Astrocyte (in vitro differentiated cells and primary cell): ENCODE data around the gene MKRN2. TPM values are rescaled to one million over a fixed set of nuclear protein-coding genes. Genes with fewer than 3 reads are reported as not detected.

Experiments used
- DNase-seq: peaks from one replicate; pipeline ENCODE4 v3.0.0-alpha.2; 2010; ENCODE audit warnings: low read depth
- FAIRE-seq: peaks from 2 replicates; lab custom pipeline; 2011; peaks lifted over from hg19 to GRCh38; lab: Jason Lieb, UNC
- H2AFZ ChIP-seq: 2 replicates; pipeline ENCODE4 v1.6.0; 2012; ENCODE audit warnings: low read depth, low read length, inconsistent platforms
- H3K27ac ChIP-seq: 2 replicates; pipeline ENCODE4 v1.5.1; 2011; ENCODE audit warnings: low read depth, low read length, inconsistent platforms
- H3K27me3 ChIP-seq: 2 replicates; pipeline ENCODE4 v1.6.0; 2011; ENCODE audit warnings: low read length, inconsistent platforms; ENCODE audit not compliant: insufficient read depth
- H3K36me3 ChIP-seq: 2 replicates; pipeline ENCODE4 v1.5.1; 2011; ENCODE audit warnings: low read length, inconsistent platforms; ENCODE audit not compliant: insufficient read depth
- H3K4me1 ChIP-seq: 2 replicates; pipeline ENCODE4 v1.5.1; 2011; ENCODE audit warnings: low read length, inconsistent platforms; ENCODE audit not compliant: insufficient read depth
- H3K4me2 ChIP-seq: 2 replicates; pipeline ENCODE4 v1.6.0; 2012; ENCODE audit warnings: low read length, inconsistent platforms
- H3K4me3 ChIP-seq: 2 replicates; pipeline ENCODE4 v1.5.1; 2011; ENCODE audit warnings: low read depth, mild to moderate bottlenecking, low read length, inconsistent platforms; ENCODE audit not compliant: insufficient read depth
- H3K79me2 ChIP-seq: 2 replicates; pipeline ENCODE4 v1.6.0; 2012; ENCODE audit warnings: mild to moderate bottlenecking, low read length, inconsistent platforms; ENCODE audit not compliant: insufficient read depth
- H3K9ac ChIP-seq: 2 replicates; pipeline ENCODE4 v1.6.0; 2012; ENCODE audit warnings: mild to moderate bottlenecking, low read length, inconsistent platforms
- H3K9me3 ChIP-seq: 2 replicates; pipeline ENCODE4 v1.5.1; 2012; ENCODE audit warnings: low read depth, mild to moderate bottlenecking, low read length, inconsistent platforms; ENCODE audit not compliant: insufficient read depth
- H4K20me1 ChIP-seq: 2 replicates; pipeline ENCODE4 v1.6.0; 2012; ENCODE audit warnings: low read length, inconsistent platforms; ENCODE audit not compliant: insufficient read depth
- H3K27ac Mint-ChIP-seq: one replicate; pipeline ENCODE4 v1.8.0; 2021; ENCODE audit warnings: mild to moderate bottlenecking, mixed read lengths; ENCODE audit not compliant: unreplicated experiment
- H3K27me3 Mint-ChIP-seq: one replicate; pipeline ENCODE4 v1.8.0; 2021; ENCODE audit warnings: low read depth, mixed read lengths; ENCODE audit not compliant: unreplicated experiment
- H3K36me3 Mint-ChIP-seq: one replicate; pipeline ENCODE4 v1.8.0; 2021; ENCODE audit warnings: low read depth, mixed read lengths; ENCODE audit not compliant: unreplicated experiment
- H3K4me1 Mint-ChIP-seq: one replicate; pipeline ENCODE4 v1.8.0; 2021; ENCODE audit warnings: low read depth, mixed read lengths; ENCODE audit not compliant: unreplicated experiment
- H3K4me3 Mint-ChIP-seq: one replicate; pipeline ENCODE4 v1.8.0; 2021; ENCODE audit warnings: mild to moderate bottlenecking, moderate library complexity, mixed read lengths; ENCODE audit not compliant: unreplicated experiment
- H3K9me3 Mint-ChIP-seq: one replicate; pipeline ENCODE4 v1.8.0; 2021; ENCODE audit warnings: mild to moderate bottlenecking, mixed read lengths; ENCODE audit not compliant: unreplicated experiment
- EZH2 ChIP-seq: IDR thresholded peaks from 2 replicates; pipeline ENCODE4 v1.6.1; 2012; ENCODE audit warnings: mild to moderate bottlenecking, low read length, inconsistent platforms; ENCODE audit not compliant: insufficient read depth
- total RNA-seq: library from RNA; stranded (reverse); gene quantifications from 2 replicates; pipeline ENCODE4 v1.2.1, GENCODE V29; 2021
- TF ChIP-seq, protein P1 (sequence below): IDR thresholded peaks from 2 replicates; pipeline ENCODE4 v1.5.1; 2011; ENCODE audit warnings: low read depth, mild to moderate bottlenecking, inconsistent platforms, low read length, moderate library complexity; ENCODE audit not compliant: insufficient read depth

MKRN2 gene
- total RNA-seq, 1 donor from 2014 or later = 36.7 TPM

GRCh38 chr3:12583280-12583679, 26.4 kb downstream of the MKRN2 start:
- H4K20me1 ChIP-seq = peaks cover 78% of the 10 kb centered on the region
- H3K36me3 ChIP-seq = peaks cover 68% of the 10 kb centered on the region
- Mint-ChIP-seq H3K36me3 (peaks cover 13% of the 10 kb centered on the region), H3K4me3 (no peak overlapping the region), H3K4me1 (peaks cover 10% of the 10 kb centered on the region), H3K27me3 (no peaks in the 10 kb centered on the region), H3K9me3 (no peaks in the 10 kb centered on the region), H3K27ac (no peak overlapping the region)
- FAIRE-seq (no peak), DNase-seq (no peak)
- TF ChIP-seq EZH2 = no peak
- TF ChIP-seq, protein P1, sequence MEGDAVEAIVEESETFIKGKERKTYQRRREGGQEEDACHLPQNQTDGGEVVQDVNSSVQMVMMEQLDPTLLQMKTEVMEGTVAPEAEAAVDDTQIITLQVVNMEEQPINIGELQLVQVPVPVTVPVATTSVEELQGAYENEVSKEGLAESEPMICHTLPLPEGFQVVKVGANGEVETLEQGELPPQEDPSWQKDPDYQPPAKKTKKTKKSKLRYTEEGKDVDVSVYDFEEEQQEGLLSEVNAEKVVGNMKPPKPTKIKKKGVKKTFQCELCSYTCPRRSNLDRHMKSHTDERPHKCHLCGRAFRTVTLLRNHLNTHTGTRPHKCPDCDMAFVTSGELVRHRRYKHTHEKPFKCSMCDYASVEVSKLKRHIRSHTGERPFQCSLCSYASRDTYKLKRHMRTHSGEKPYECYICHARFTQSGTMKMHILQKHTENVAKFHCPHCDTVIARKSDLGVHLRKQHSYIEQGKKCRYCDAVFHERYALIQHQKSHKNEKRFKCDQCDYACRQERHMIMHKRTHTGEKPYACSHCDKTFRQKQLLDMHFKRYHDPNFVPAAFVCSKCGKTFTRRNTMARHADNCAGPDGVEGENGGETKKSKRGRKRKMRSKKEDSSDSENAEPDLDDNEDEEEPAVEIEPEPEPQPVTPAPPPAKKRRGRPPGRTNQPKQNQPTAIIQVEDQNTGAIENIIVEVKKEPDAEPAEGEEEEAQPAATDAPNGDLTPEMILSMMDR = no peak
- peaks cover 9% of the 10 kb centered on the region for H3K4me1 ChIP-seq
- H3K9ac ChIP-seq = no peak overlapping the region
- H2AFZ ChIP-seq = no peak overlapping the region
- no peak overlapping the region for H3K4me3 ChIP-seq
- H3K4me2 ChIP-seq = no peak overlapping the region
- no peak overlapping the region for H3K27ac ChIP-seq
- H3K9me3 ChIP-seq = no peaks in the 10 kb centered on the region
- H3K79me2 ChIP-seq = peaks cover 13% of the 10 kb centered on the region
- H3K27me3 ChIP-seq = no peaks in the 10 kb centered on the region

- no peaks in the 10 kb centered on the region for H3K9me3 Mint-ChIP-seq
- no peak overlapping the region for H2AFZ ChIP-seq
- H3K36me3 Mint-ChIP-seq = peaks cover 18% of the 10 kb centered on the region
- no peaks in the 10 kb centered on the region for H3K27me3 Mint-ChIP-seq
- peaks cover 12% of the 10 kb centered on the region for H3K4me1 Mint-ChIP-seq
- peaks cover 10% of the 10 kb centered on the region for H3K4me1 ChIP-seq
- no peak overlapping the region for H3K27ac Mint-ChIP-seq
- H3K4me2 ChIP-seq = no peak overlapping the region
- H3K79me2 ChIP-seq = peaks cover 13% of the 10 kb centered on the region
- FAIRE-seq (no peak), DNase-seq (no peak)
- peaks cover 78% of the 10 kb centered on the region for H4K20me1 ChIP-seq
- no peak overlapping the region for H3K9ac ChIP-seq
- no peak overlapping the region for H3K4me3 Mint-ChIP-seq
- H3K9me3 ChIP-seq = no peaks in the 10 kb centered on the region
- TF ChIP-seq, protein P1 = no peak
- no peak for TF ChIP-seq EZH2
- no peak overlapping the region for H3K27ac ChIP-seq
- H3K27me3 ChIP-seq = no peaks in the 10 kb centered on the region
- H3K36me3 ChIP-seq = peaks cover 72% of the 10 kb centered on the region
- H3K4me3 ChIP-seq = no peak overlapping the region
Measured at GRCh38 chr3:12584083-12584482, 27.2 kb downstream of the MKRN2 start.

DNA sequence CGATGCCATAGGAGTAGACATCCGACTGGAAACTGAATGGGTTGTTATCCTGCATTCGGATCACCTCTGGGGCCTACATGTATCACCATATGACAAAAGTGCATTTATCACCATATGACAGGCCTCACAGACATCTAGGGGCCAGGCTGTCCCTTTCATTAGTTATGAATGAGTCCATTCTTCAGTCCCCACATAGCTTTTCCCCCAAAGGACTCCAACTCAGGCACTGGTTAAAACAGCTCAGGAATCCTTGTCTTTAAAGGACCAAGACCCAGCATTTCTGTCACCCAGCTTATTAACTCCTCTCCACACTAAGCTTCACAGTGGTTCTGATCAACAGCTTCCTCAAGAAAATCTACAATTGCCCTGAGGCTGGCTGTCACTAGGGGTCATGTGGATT, 28.3 kb downstream of the MKRN2 start:
- no peaks in the 10 kb centered on the region for H3K27me3 ChIP-seq
- H3K9ac ChIP-seq = no peak overlapping the region
- H3K4me3 Mint-ChIP-seq = no peak overlapping the region
- TF ChIP-seq, protein P1 = no peak
- no peak for TF ChIP-seq EZH2
- no peaks in the 10 kb centered on the region for H3K9me3 Mint-ChIP-seq
- H3K27ac ChIP-seq = no peak overlapping the region
- peaks cover 10% of the 10 kb centered on the region for H3K4me1 ChIP-seq
- H3K79me2 ChIP-seq = peaks cover 8% of the 10 kb centered on the region
- DNase-seq (no peak), FAIRE-seq (no peak)
- no peaks in the 10 kb centered on the region for H3K27me3 Mint-ChIP-seq
- no peak overlapping the region for H3K4me3 ChIP-seq
- H3K9me3 ChIP-seq = no peaks in the 10 kb centered on the region
- peaks cover 72% of the 10 kb centered on the region for H4K20me1 ChIP-seq
- H3K4me1 Mint-ChIP-seq = peaks cover 5% of the 10 kb centered on the region
- H3K36me3 ChIP-seq = peaks cover 77% of the 10 kb centered on the region
- H3K27ac Mint-ChIP-seq = no peak overlapping the region
- peaks cover 17% of the 10 kb centered on the region for H3K36me3 Mint-ChIP-seq
- H3K4me2 ChIP-seq = no peak overlapping the region
- no peak overlapping the region for H2AFZ ChIP-seq
